K562 (cell line): ENCODE data around the gene CLCN5. TPM values are rescaled to one million over a fixed set of nuclear protein-coding genes. Genes with fewer than 3 reads are reported as not detected.

Source experiments
- ATAC-seq: fragments of 200-7000 bp; cut with Tn5 transposase; 3 replicates; pipeline ENCODE4 v1.9.1; 2020; ENCODE audit warnings: moderate library complexity
- BruUV-seq: library from RNA; stranded (reverse); fragments of 400-500 nt; replicated peaks from 2 replicates; lab custom pipeline; 2021; lab: Mats Ljungman, UMichigan
- CTCF ChIA-PET: fragments of 300-600 bp; formaldehyde crosslinking; extraction: SDS; loops from one replicate; lab custom pipeline; 2021; ENCODE audit warnings: low intra/inter-chr PET ratio; lab: Yijun Ruan, JAX
- POLR2A ChIA-PET: fragments of 300-600, 350-650 bp; sonication (Branson Sonifier 250); formaldehyde crosslinking; extraction: SDS; loops from one replicate; lab custom pipeline; 2021; ENCODE audit warnings: antibody characterized with exemption, inconsistent platforms; lab: Yijun Ruan, JAX
- DNase-seq, 4 experiments: peaks; one replicate each; pipeline versions ENCODE4 v3.0.0 to v3.0.0-alpha.2; 2011 to 2018; ENCODE audit warnings: low spot score in 3 of 4, mixed read lengths in 3 of 4; ENCODE audit errors: extremely low read depth in 1 of 4
- FAIRE-seq: peaks from 2 replicates; lab custom pipeline; 2011; peaks lifted over from hg19 to GRCh38; lab: Jason Lieb, UNC
- H2AFZ ChIP-seq: 2 replicates; pipeline ENCODE4 v1.6.0; 2011; ENCODE audit warnings: low read depth, low read length, control low read depth, inconsistent platforms
- H3K27ac ChIP-seq: fragments of 200-600 bp; 3 replicates; pipeline ENCODE4 v1.8.0; 2011; ENCODE audit warnings: low read depth, mild to moderate bottlenecking, control low read depth, inconsistent platforms, low read length, moderate library complexity, mixed read lengths; ENCODE audit errors: extremely low read depth
- H3K27me3 ChIP-seq, 2 experiments: fragments of 300-600 bp in 1 of 2; 2 replicates in 1 of 2; 3 replicates in 1 of 2; pipeline versions ENCODE4 v1.6.0 to v1.8.0; 2011; ENCODE audit warnings: inconsistent platforms in 2 of 2, low read length in 2 of 2, mild to moderate bottlenecking in 1 of 2, mixed read lengths in 1 of 2, moderate library complexity in 1 of 2; ENCODE audit not compliant: control insufficient read depth in 2 of 2, insufficient read depth in 2 of 2
- H3K36me3 ChIP-seq: fragments of 300-600 bp; 3 replicates; pipeline ENCODE4 v1.8.0; 2011; ENCODE audit warnings: mild to moderate bottlenecking, low read length, inconsistent platforms; ENCODE audit not compliant: control insufficient read depth, insufficient read depth
- H3K4me1 ChIP-seq, 2 experiments: fragments of 200-600 bp in 1 of 2; replicated peaks in 1 of 2; 2 replicates in 1 of 2; 3 replicates in 1 of 2; pipeline versions ENCODE4 v1.5.1 to v1.8.0; 2011; ENCODE audit warnings: inconsistent platforms in 2 of 2, low read length in 2 of 2, mild to moderate bottlenecking in 1 of 2, mixed read lengths in 1 of 2, moderate library complexity in 1 of 2; ENCODE audit not compliant: control insufficient read depth in 2 of 2, insufficient read depth in 2 of 2
- H3K4me2 ChIP-seq: 2 replicates; pipeline ENCODE4 v1.6.1; 2011; ENCODE audit warnings: low read length, control low read depth, inconsistent platforms, mixed read lengths; ENCODE audit not compliant: insufficient read depth
- H3K4me3 ChIP-seq: fragments of 200-600 bp; sonication (generic), shearing (Covaris generic); 2 replicates; pipeline ENCODE4 v1.5.1; 2016; ENCODE audit warnings: control low read depth, inconsistent platforms
- H3K79me2 ChIP-seq: fragments of 200-600 bp; 3 replicates; pipeline ENCODE4 v1.8.0; 2011; ENCODE audit warnings: low read length, inconsistent platforms; ENCODE audit not compliant: control insufficient read depth, insufficient read depth
- H3K9ac ChIP-seq, 2 experiments: 2 replicates each; pipeline versions ENCODE4 v1.6.0 to v1.6.1; 2011; ENCODE audit warnings: low read depth in 2 of 2, low read length in 2 of 2, control low read depth in 1 of 2, inconsistent platforms in 1 of 2, mild to moderate bottlenecking in 1 of 2, mixed read lengths in 1 of 2; ENCODE audit not compliant: insufficient read depth in 1 of 2
- H3K9me1 ChIP-seq: one replicate; pipeline ENCODE4 v1.6.0; 2011; ENCODE audit warnings: inconsistent platforms, mild to moderate bottlenecking, low read length, moderate library complexity; ENCODE audit not compliant: control insufficient read depth, insufficient read depth
- H3K9me3 ChIP-seq: replicated peaks from 2 replicates; pipeline ENCODE4 v1.5.1; 2011; ENCODE audit warnings: low read depth, low read length, inconsistent platforms; ENCODE audit not compliant: control insufficient read depth, insufficient read depth
- H4K20me1 ChIP-seq: replicated peaks from 2 replicates; pipeline ENCODE4 v1.6.1; 2011; ENCODE audit warnings: low read length, inconsistent platforms, mixed read lengths; ENCODE audit not compliant: control insufficient read depth, insufficient read depth
- CBX3 ChIP-seq, 2 experiments: IDR thresholded peaks; 1 replicate in 1 of 2; 2 replicates in 1 of 2; pipeline ENCODE4 v1.6.1; 2012; ENCODE audit warnings: inconsistent platforms in 2 of 2, low read length in 2 of 2, borderline replicate concordance in 1 of 2, control low read depth in 1 of 2
- DNMT1 ChIP-seq: fragments of 450-650 bp; IDR thresholded peaks from 2 replicates; pipeline ENCODE4 v1.6.1; 2016; ENCODE audit warnings: antibody characterized with exemption, mild to moderate bottlenecking
- FOXK2 ChIP-seq, 2 experiments: fragments of 450-650 bp; IDR thresholded peaks in 1 of 2; conservative IDR thresholded peaks in 1 of 2; 2 replicates each; pipeline ENCODE4 v1.6.1; 2016; ENCODE audit warnings: low read depth in 2 of 2, mild to moderate bottlenecking in 1 of 2
- HIVEP1 ChIP-seq: fragments of 250-450 bp; sonication (Bioruptor Pico); IDR thresholded peaks from 2 replicates; pipeline ENCODE4 v1.4.0; 2020; ENCODE audit warnings: mild to moderate bottlenecking
- KLF10 ChIP-seq: fragments of 250-450 bp; sonication (Bioruptor Pico); IDR thresholded peaks from 2 replicates; pipeline ENCODE4 v1.6.1; 2021; ENCODE audit warnings: matching md5 sums
- SIN3B ChIP-seq: fragments of 450-650 bp; IDR thresholded peaks from 2 replicates; pipeline ENCODE4 v1.6.1; 2017; ENCODE audit warnings: low read depth, mild to moderate bottlenecking, moderate library complexity
- ZNF124 ChIP-seq: sonication (generic); formaldehyde crosslinking; IDR thresholded peaks from 2 replicates; pipeline ENCODE4 v1.8.1; 2022; ENCODE audit warnings: missing genetic modification reagents
- ZNF134 ChIP-seq: fragments of 250-450 bp; sonication (Bioruptor Pico); conservative IDR thresholded peaks from 2 replicates; pipeline ENCODE4 v1.4.0; 2020
- ZNF668 ChIP-seq: fragments of 250-450 bp; sonication (Bioruptor Pico); IDR thresholded peaks from 2 replicates; pipeline ENCODE4 v1.8.0; 2022; ENCODE audit warnings: mild to moderate bottlenecking, inconsistent platforms
- ZNF75A ChIP-seq: fragments of 450-650 bp; formaldehyde crosslinking; IDR thresholded peaks from 2 replicates; pipeline ENCODE4 v1.4.0; 2020; ENCODE audit warnings: mild to moderate bottlenecking
- in situ Hi-C: fragments of 300-500 bp; cut with MboI; formaldehyde crosslinking; loops from 4 replicates; pipeline ENCODE4 v1.15.0; 2018; ENCODE audit warnings: inconsistent platforms, mixed read lengths
- intact Hi-C: fragments of 100-400 bp; cut with micrococcal nuclease; formaldehyde crosslinking; loops from 2 replicates; pipeline ENCODE4 v1.14.2; 2022
- polyA plus RNA-seq, 8 experiments: library from polyadenylated mRNA; depleted of rRNA in 4 of 8; stranded (reverse) in 5 of 8; unstranded in 3 of 8; fragments of >200 nt; fragmentation: Nextera tagmentation in 2 of 8; fragmentation: Illumina TruSeq in 1 of 8; extraction: Ambion mirVana in 2 of 8; extraction: Trizol in 1 of 8; gene quantifications; 2 replicates each; pipeline versions ENCODE4 v1.2.1 to v1.2.3, GENCODE V29; 2011 to 2014; ENCODE audit warnings: inconsistent platforms in 1 of 8, missing spikeins in 1 of 8
- total RNA-seq, 7 experiments: library from RNA; depleted of rRNA in 6 of 7; stranded (reverse); fragments of >200 nt in 6 of 7; fragmentation: Illumina TruSeq in 2 of 7; extraction: Trizol in 2 of 7; gene quantifications; 2 replicates each; pipeline versions ENCODE4 v1.2.1 to v1.2.3, GENCODE V29; 2011 to 2021; ENCODE audit warnings: low replicate concordance in 1 of 7
- TF ChIP-seq, protein P1 (sequence below), 2 experiments: IDR thresholded peaks; 2 replicates each; pipeline ENCODE4 v1.6.1; 2011; ENCODE audit warnings: borderline replicate concordance in 1 of 2, control low read depth in 1 of 2, low read depth in 1 of 2, low read length in 1 of 2, mild to moderate bottlenecking in 1 of 2, mixed read lengths in 1 of 2, moderate library complexity in 1 of 2; ENCODE audit not compliant: insufficient read depth in 1 of 2, insufficient read length in 1 of 2, poor library complexity in 1 of 2, severe bottlenecking in 1 of 2; ENCODE audit errors: extremely low read depth in 1 of 2
- TF ChIP-seq, protein P2 (sequence below): fragments of 450-650 bp; IDR thresholded peaks from 2 replicates; pipeline ENCODE4 v1.6.1; 2016; ENCODE audit warnings: mild to moderate bottlenecking, moderate library complexity

Gene CLCN5
- total and polyA plus RNA-seq, 9 of the 15 experiments (the other 6 are each of a cell fraction or from before 2014, with no cell fraction given) = 0.94 to 11.8 (median 7.1) TPM

DNA sequence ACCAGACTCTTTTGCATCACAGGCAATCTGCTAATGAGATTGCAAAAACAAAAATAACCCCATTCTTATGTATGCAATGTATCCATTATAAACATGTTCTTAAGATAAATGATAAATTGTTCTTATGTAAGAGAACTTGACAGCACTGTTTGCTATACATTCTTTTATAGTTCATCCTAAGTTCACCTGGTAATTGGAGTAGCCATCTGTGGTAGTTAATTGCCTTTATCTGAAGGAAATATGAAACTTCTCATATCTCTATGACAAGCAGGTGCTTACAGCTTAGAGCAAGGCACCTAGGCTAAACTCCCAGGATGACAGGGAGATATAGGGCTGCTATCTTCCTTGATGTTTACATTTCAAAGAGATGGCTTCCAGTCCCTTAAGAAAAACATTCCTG, 21.3 kb upstream of the CLCN5 start:
- Histone ChIP-seq H3K4me2 (no peak overlapping the region), H3K4me1 (no peaks in the 10 kb centered on the region), H3K4me3 (no peak overlapping the region), H3K27me3 (no peaks in the 10 kb centered on the region), H2AFZ (no peak overlapping the region), H3K36me3 (no peaks in the 10 kb centered on the region), H4K20me1 (no peaks in the 10 kb centered on the region), H3K79me2 (no peaks in the 10 kb centered on the region), H3K27ac (no peak overlapping the region), H3K9me3 (no peaks in the 10 kb centered on the region), H3K9me1 (no peaks in the 10 kb centered on the region), H3K9ac (no peak overlapping the region)
- DNase-seq (no peak), FAIRE-seq (no peak), ATAC-seq (no peak)
- CTCF ChIA-PET = no interaction called here
- POLR2A ChIA-PET = no interaction called here
- in situ Hi-C loops (loop anchor here (25.0 kb wide), 1 partner anchor 1264 kb away; no protein-coding TSS in a partner anchor), intact Hi-C loops (no loop called here)
- no TSS peak for BruUV-seq
- TF ChIP-seq DNMT1 (no peak), SIN3B (no peak), CBX3 (IDR thresholded peaks at IDR 0.05; ENCODE audit: borderline replicate concordance in 1 of 2, low read length in 2 of 2) (no peak), ZNF124 (CRISPR knock-in tag) (no peak), ZNF134 (CRISPR knock-in tag) (no peak), KLF10 (CRISPR knock-in tag) (no peak), ZNF668 (no peak), FOXK2 (conservative IDR thresholded peaks at IDR 0.05 in 1 of 2, IDR thresholded peaks at IDR 0.05 in 1 of 2; ENCODE audit: low read depth in 2 of 2) (no peak), ZNF75A (no peak), HIVEP1 (CRISPR knock-in tag) (no peak)
- TF ChIP-seq, protein P1, sequence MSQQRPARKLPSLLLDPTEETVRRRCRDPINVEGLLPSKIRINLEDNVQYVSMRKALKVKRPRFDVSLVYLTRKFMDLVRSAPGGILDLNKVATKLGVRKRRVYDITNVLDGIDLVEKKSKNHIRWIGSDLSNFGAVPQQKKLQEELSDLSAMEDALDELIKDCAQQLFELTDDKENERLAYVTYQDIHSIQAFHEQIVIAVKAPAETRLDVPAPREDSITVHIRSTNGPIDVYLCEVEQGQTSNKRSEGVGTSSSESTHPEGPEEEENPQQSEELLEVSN (IDR thresholded peaks at IDR 0.05; ENCODE audit: borderline replicate concordance in 1 of 2, extremely low read depth in 1 of 2, insufficient read depth in 1 of 2, insufficient read length in 1 of 2, low read depth in 1 of 2, low read length in 1 of 2, poor library complexity in 1 of 2, severe bottlenecking in 1 of 2) = no peak
- TF ChIP-seq, protein P2, sequence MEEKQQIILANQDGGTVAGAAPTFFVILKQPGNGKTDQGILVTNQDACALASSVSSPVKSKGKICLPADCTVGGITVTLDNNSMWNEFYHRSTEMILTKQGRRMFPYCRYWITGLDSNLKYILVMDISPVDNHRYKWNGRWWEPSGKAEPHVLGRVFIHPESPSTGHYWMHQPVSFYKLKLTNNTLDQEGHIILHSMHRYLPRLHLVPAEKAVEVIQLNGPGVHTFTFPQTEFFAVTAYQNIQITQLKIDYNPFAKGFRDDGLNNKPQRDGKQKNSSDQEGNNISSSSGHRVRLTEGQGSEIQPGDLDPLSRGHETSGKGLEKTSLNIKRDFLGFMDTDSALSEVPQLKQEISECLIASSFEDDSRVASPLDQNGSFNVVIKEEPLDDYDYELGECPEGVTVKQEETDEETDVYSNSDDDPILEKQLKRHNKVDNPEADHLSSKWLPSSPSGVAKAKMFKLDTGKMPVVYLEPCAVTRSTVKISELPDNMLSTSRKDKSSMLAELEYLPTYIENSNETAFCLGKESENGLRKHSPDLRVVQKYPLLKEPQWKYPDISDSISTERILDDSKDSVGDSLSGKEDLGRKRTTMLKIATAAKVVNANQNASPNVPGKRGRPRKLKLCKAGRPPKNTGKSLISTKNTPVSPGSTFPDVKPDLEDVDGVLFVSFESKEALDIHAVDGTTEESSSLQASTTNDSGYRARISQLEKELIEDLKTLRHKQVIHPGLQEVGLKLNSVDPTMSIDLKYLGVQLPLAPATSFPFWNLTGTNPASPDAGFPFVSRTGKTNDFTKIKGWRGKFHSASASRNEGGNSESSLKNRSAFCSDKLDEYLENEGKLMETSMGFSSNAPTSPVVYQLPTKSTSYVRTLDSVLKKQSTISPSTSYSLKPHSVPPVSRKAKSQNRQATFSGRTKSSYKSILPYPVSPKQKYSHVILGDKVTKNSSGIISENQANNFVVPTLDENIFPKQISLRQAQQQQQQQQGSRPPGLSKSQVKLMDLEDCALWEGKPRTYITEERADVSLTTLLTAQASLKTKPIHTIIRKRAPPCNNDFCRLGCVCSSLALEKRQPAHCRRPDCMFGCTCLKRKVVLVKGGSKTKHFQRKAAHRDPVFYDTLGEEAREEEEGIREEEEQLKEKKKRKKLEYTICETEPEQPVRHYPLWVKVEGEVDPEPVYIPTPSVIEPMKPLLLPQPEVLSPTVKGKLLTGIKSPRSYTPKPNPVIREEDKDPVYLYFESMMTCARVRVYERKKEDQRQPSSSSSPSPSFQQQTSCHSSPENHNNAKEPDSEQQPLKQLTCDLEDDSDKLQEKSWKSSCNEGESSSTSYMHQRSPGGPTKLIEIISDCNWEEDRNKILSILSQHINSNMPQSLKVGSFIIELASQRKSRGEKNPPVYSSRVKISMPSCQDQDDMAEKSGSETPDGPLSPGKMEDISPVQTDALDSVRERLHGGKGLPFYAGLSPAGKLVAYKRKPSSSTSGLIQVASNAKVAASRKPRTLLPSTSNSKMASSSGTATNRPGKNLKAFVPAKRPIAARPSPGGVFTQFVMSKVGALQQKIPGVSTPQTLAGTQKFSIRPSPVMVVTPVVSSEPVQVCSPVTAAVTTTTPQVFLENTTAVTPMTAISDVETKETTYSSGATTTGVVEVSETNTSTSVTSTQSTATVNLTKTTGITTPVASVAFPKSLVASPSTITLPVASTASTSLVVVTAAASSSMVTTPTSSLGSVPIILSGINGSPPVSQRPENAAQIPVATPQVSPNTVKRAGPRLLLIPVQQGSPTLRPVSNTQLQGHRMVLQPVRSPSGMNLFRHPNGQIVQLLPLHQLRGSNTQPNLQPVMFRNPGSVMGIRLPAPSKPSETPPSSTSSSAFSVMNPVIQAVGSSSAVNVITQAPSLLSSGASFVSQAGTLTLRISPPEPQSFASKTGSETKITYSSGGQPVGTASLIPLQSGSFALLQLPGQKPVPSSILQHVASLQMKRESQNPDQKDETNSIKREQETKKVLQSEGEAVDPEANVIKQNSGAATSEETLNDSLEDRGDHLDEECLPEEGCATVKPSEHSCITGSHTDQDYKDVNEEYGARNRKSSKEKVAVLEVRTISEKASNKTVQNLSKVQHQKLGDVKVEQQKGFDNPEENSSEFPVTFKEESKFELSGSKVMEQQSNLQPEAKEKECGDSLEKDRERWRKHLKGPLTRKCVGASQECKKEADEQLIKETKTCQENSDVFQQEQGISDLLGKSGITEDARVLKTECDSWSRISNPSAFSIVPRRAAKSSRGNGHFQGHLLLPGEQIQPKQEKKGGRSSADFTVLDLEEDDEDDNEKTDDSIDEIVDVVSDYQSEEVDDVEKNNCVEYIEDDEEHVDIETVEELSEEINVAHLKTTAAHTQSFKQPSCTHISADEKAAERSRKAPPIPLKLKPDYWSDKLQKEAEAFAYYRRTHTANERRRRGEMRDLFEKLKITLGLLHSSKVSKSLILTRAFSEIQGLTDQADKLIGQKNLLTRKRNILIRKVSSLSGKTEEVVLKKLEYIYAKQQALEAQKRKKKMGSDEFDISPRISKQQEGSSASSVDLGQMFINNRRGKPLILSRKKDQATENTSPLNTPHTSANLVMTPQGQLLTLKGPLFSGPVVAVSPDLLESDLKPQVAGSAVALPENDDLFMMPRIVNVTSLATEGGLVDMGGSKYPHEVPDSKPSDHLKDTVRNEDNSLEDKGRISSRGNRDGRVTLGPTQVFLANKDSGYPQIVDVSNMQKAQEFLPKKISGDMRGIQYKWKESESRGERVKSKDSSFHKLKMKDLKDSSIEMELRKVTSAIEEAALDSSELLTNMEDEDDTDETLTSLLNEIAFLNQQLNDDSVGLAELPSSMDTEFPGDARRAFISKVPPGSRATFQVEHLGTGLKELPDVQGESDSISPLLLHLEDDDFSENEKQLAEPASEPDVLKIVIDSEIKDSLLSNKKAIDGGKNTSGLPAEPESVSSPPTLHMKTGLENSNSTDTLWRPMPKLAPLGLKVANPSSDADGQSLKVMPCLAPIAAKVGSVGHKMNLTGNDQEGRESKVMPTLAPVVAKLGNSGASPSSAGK = no peak
